Suprapubic skin (tissue), 4 donors: ENCODE measurements around the gene EMP2.

ENCODE experiments used
- EP300 ChIP-seq: sonication (generic); formaldehyde crosslinking; IDR thresholded peaks from one replicate; pipeline ENCODE4 v1.6.1; 2017; ENCODE audit warnings: antibody characterized with exemption
- POLR2A ChIP-seq, 2 donors: fragments of 450-650 bp; IDR thresholded peaks; one replicate each; pipeline ENCODE4 v1.6.1; 2017; ENCODE audit warnings: antibody characterized with exemption in 2 of 2, mild to moderate bottlenecking in 2 of 2, moderate library complexity in 2 of 2
- POLR2AphosphoS5 ChIP-seq, 3 donors: sonication (generic); formaldehyde crosslinking; IDR thresholded peaks; one replicate each; pipeline ENCODE4 v1.6.1; 2017; ENCODE audit warnings: antibody characterized with exemption in 3 of 3
- TF ChIP-seq, protein P1 (sequence below), 2 donors: fragments of 200-600 bp in 1 of 2; fragments of 450-650 bp in 1 of 2; sonication (generic) in 1 of 2; IDR thresholded peaks; one replicate each; pipeline ENCODE4 v1.5.1; 2016 to 2019; ENCODE audit warnings: antibody characterized with exemption in 2 of 2, mild to moderate bottlenecking in 1 of 2, moderate library complexity in 1 of 2

DNA sequence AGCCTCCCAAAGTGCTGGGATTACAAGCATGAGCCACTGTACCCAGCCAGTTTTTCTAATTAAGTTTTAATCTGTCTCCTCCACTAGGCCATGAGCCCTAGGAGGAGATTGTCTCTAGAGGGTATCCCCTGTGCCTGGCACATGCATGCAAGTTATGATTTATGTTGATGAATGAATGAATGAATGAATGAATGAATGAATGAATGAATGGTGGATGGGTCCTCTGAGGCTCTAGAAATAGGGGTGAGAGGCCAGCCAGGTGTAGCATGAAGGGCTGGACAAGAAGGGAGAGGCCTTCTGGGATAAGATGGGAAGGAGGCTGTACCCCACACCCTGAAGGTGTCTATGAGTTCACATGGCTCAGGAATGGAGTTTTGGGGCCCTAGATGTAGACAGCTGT, 48.8 kb downstream of the EMP2 start:
- TF ChIP-seq, protein P1, sequence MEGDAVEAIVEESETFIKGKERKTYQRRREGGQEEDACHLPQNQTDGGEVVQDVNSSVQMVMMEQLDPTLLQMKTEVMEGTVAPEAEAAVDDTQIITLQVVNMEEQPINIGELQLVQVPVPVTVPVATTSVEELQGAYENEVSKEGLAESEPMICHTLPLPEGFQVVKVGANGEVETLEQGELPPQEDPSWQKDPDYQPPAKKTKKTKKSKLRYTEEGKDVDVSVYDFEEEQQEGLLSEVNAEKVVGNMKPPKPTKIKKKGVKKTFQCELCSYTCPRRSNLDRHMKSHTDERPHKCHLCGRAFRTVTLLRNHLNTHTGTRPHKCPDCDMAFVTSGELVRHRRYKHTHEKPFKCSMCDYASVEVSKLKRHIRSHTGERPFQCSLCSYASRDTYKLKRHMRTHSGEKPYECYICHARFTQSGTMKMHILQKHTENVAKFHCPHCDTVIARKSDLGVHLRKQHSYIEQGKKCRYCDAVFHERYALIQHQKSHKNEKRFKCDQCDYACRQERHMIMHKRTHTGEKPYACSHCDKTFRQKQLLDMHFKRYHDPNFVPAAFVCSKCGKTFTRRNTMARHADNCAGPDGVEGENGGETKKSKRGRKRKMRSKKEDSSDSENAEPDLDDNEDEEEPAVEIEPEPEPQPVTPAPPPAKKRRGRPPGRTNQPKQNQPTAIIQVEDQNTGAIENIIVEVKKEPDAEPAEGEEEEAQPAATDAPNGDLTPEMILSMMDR (IDR thresholded peaks at IDR 0.05) = no peak
- TF ChIP-seq EP300 (no peak), POLR2A (IDR thresholded peaks at IDR 0.05) (no peak), POLR2AphosphoS5 (IDR thresholded peaks at IDR 0.05) (no peak)
